Suprapubic skin (tissue), 4 donors: Measurements from ENCODE around the gene REXO1. TPM values are rescaled to one million over a fixed set of nuclear protein-coding genes. Genes with fewer than 3 reads are reported as not detected.

Experiments used
- DNase-seq, 2 donors: peaks; one replicate each; pipeline ENCODE4 v3.0.0-alpha.2; 2019; ENCODE audit warnings: low spot score in 2 of 2
- H3K27ac ChIP-seq: fragments of 200-600 bp; sonication (generic); one replicate; pipeline ENCODE4 v1.5.1; 2019
- H3K27me3 ChIP-seq: fragments of 200-600 bp; sonication (generic); one replicate; pipeline ENCODE4 v1.5.1; 2019
- H3K36me3 ChIP-seq: fragments of 200-600 bp; sonication (generic); one replicate; pipeline ENCODE4 v1.5.1; 2019
- H3K4me1 ChIP-seq: fragments of 200-600 bp; sonication (generic); one replicate; pipeline ENCODE4 v1.5.1; 2019
- H3K4me3 ChIP-seq: fragments of 200-600 bp; sonication (generic); one replicate; pipeline ENCODE4 v1.5.1; 2019; ENCODE audit warnings: mild to moderate bottlenecking
- H3K9me3 ChIP-seq: fragments of 200-600 bp; sonication (generic); one replicate; pipeline ENCODE4 v1.5.1; 2019
- CTCF ChIP-seq, 2 donors: fragments of 200-600 bp in 1 of 2; fragments of 450-650 bp in 1 of 2; sonication (generic) in 1 of 2; IDR thresholded peaks; one replicate each; pipeline ENCODE4 v1.5.1; 2016 to 2019; ENCODE audit warnings: antibody characterized with exemption in 2 of 2, mild to moderate bottlenecking in 1 of 2, moderate library complexity in 1 of 2
- EP300 ChIP-seq: sonication (generic); formaldehyde crosslinking; IDR thresholded peaks from one replicate; pipeline ENCODE4 v1.6.1; 2017; ENCODE audit warnings: antibody characterized with exemption
- POLR2A ChIP-seq, 2 donors: fragments of 450-650 bp; IDR thresholded peaks; one replicate each; pipeline ENCODE4 v1.6.1; 2017; ENCODE audit warnings: antibody characterized with exemption in 2 of 2, mild to moderate bottlenecking in 2 of 2, moderate library complexity in 2 of 2
- POLR2AphosphoS5 ChIP-seq, 3 donors: sonication (generic); formaldehyde crosslinking; IDR thresholded peaks; one replicate each; pipeline ENCODE4 v1.6.1; 2017; ENCODE audit warnings: antibody characterized with exemption in 3 of 3
- WGBS: methylation state at CpG from one replicate; pipeline ENCODE4 v1.1.5; 2018; 5-methylcytosine and 5-hydroxymethylcytosine counted together
- total RNA-seq, 4 donors: library from RNA; depleted of rRNA; stranded (reverse); fragments of >200 nt; gene quantifications; one replicate each; pipeline ENCODE4 v1.1.0, GENCODE V29; 2016

Gene REXO1
- total RNA-seq, 4 donors from 2014 or later: 31.8 to 63.1 (median 38.3) TPM

GRCh38 chr19:1844513-1845124, 3.7 kb downstream of the REXO1 start:
- Histone ChIP-seq H3K4me3 (no peak overlapping the region), H3K27ac (no peak overlapping the region), H3K36me3 (no peaks in the 10 kb centered on the region), H3K9me3 (no peaks in the 10 kb centered on the region), H3K4me1 (peaks cover 85% of the 10 kb centered on the region), H3K27me3 (no peaks in the 10 kb centered on the region)
- WGBS: 48% methylated on average over 6 of the region's 19 CpGs
- no peak for DNase-seq
- TF ChIP-seq POLR2AphosphoS5 (IDR thresholded peaks at IDR 0.05): no peak
- no peak for TF ChIP-seq EP300
- no peak for TF ChIP-seq POLR2A (IDR thresholded peaks at IDR 0.05)
- TF ChIP-seq CTCF (IDR thresholded peaks at IDR 0.05): no peak

GRCh38 chr19:1843646-1844394, 4.5 kb downstream of the REXO1 start:
- 47% methylated on average over 9 of the region's 25 CpGs for WGBS
- no peak for TF ChIP-seq EP300
- no peak for TF ChIP-seq POLR2A (IDR thresholded peaks at IDR 0.05)
- TF ChIP-seq CTCF (IDR thresholded peaks at IDR 0.05): no peak
- TF ChIP-seq POLR2AphosphoS5 (IDR thresholded peaks at IDR 0.05): no peak
- peak overlapping the region; percentile 21 for H3K4me3 ChIP-seq
- no peaks in the 10 kb centered on the region for H3K9me3 ChIP-seq
- peaks cover 91% of the 10 kb centered on the region for H3K4me1 ChIP-seq
- H3K27ac ChIP-seq: peak overlapping the region; percentile 20
- no peaks in the 10 kb centered on the region for H3K36me3 ChIP-seq
- no peak for DNase-seq
- H3K27me3 ChIP-seq: no peaks in the 10 kb centered on the region

GRCh38 chr19:1843116-1843515, 5.2 kb downstream of the REXO1 start:
- Histone ChIP-seq H3K27ac (peak overlapping the region; percentile 56), H3K4me3 (peak overlapping the region; percentile 21), H3K4me1 (peaks cover 89% of the 10 kb centered on the region), H3K27me3 (no peaks in the 10 kb centered on the region), H3K36me3 (no peaks in the 10 kb centered on the region), H3K9me3 (no peaks in the 10 kb centered on the region)
- no peak for DNase-seq
- WGBS: no CpG with 5 or more reads among the region's 22 CpGs
- TF ChIP-seq CTCF (IDR thresholded peaks at IDR 0.05): no peak

GRCh38 chr19:1841209-1841924, 6.9 kb downstream of the REXO1 start:
- TF ChIP-seq CTCF (IDR thresholded peaks at IDR 0.05): no peak
- TF ChIP-seq POLR2AphosphoS5 (IDR thresholded peaks at IDR 0.05): no peak
- no peak for TF ChIP-seq EP300
- no peak for TF ChIP-seq POLR2A (IDR thresholded peaks at IDR 0.05)
- H3K4me1 ChIP-seq: peaks cover 89% of the 10 kb centered on the region
- WGBS: 37% methylated on average over 25 of the region's 35 CpGs
- H3K27me3 ChIP-seq: no peaks in the 10 kb centered on the region
- H3K27ac ChIP-seq: peak overlapping the region; percentile 34
- peak overlapping the region; percentile 27 for H3K4me3 ChIP-seq
- H3K36me3 ChIP-seq: no peaks in the 10 kb centered on the region
- H3K9me3 ChIP-seq: no peaks in the 10 kb centered on the region
- no peak for DNase-seq

GRCh38 chr19:1840541-1841115, 7.7 kb downstream of the REXO1 start:
- TF ChIP-seq EP300 (no peak), POLR2A (IDR thresholded peaks at IDR 0.05) (no peak), CTCF (IDR thresholded peaks at IDR 0.05) (no peak), POLR2AphosphoS5 (IDR thresholded peaks at IDR 0.05) (no peak)
- Histone ChIP-seq H3K4me1 (peaks cover 86% of the 10 kb centered on the region), H3K9me3 (no peaks in the 10 kb centered on the region), H3K27me3 (no peaks in the 10 kb centered on the region), H3K27ac (peak overlapping the region; percentile 34), H3K36me3 (no peaks in the 10 kb centered on the region), H3K4me3 (peak overlapping the region; percentile 27)
- DNase-seq: no peak
- WGBS: 54% methylated on average over 20 of the region's 22 CpGs
